OCI-LY1 (cell line): ENCODE data around the gene CD40LG.

Experiments
- H2AFZ ChIP-seq: fragments of 200-600 bp; sonication (generic), shearing (Covaris generic); 2 replicates; pipeline ENCODE4 v1.6.0; 2014; ENCODE audit warnings: antibody characterized with exemption, mild to moderate bottlenecking, low read length
- H3F3A ChIP-seq: fragments of 200-600 bp; sonication (generic), shearing (Covaris generic); 2 replicates; pipeline ENCODE4 v1.6.0; 2014; ENCODE audit warnings: mild to moderate bottlenecking, antibody characterized with exemption, low read length, moderate library complexity; ENCODE audit not compliant: insufficient read depth
- H3K27ac ChIP-seq: fragments of 200-600 bp; sonication (generic); 2 replicates; pipeline ENCODE4 v1.5.1; 2014; ENCODE audit warnings: low read length, mixed run types, mild to moderate bottlenecking, low read depth; ENCODE audit not compliant: poor library complexity, severe bottlenecking
- H3K27me3 ChIP-seq: fragments of 200-600 bp; sonication (generic); 2 replicates; pipeline ENCODE4 v1.6.0; 2014; ENCODE audit warnings: antibody characterized with exemption, mild to moderate bottlenecking, low read length, moderate library complexity; ENCODE audit not compliant: insufficient read depth
- H3K36me3 ChIP-seq: fragments of 200-600 bp; sonication (generic); 2 replicates; pipeline ENCODE4 v1.6.1; 2014; ENCODE audit warnings: mild to moderate bottlenecking, antibody characterized with exemption, low read length, moderate library complexity, mixed read lengths; ENCODE audit not compliant: insufficient read depth
- H3K4me1 ChIP-seq: fragments of 200-600 bp; sonication (generic); 2 replicates; pipeline ENCODE4 v1.5.1; 2014; ENCODE audit warnings: mild to moderate bottlenecking, low read length, moderate library complexity; ENCODE audit not compliant: insufficient read depth, severe bottlenecking
- H3K4me2 ChIP-seq: fragments of 200-600 bp; sonication (generic), shearing (Covaris generic); 2 replicates; pipeline ENCODE4 v1.6.1; 2014; ENCODE audit warnings: low read length
- H3K4me3 ChIP-seq: fragments of 200-600 bp; sonication (generic); 2 replicates; pipeline ENCODE4 v1.5.1; 2014; ENCODE audit warnings: low read length, low read depth, mild to moderate bottlenecking, mixed read lengths; ENCODE audit not compliant: poor library complexity, severe bottlenecking
- H3K79me2 ChIP-seq: fragments of 200-600 bp; shearing (Covaris generic); 2 replicates; pipeline ENCODE4 v1.6.1; 2016; ENCODE audit warnings: mixed run types, low read length, mixed read lengths; ENCODE audit not compliant: insufficient read depth
- H3K9ac ChIP-seq: fragments of 200-600 bp; sonication (generic), shearing (Covaris generic); 2 replicates; pipeline ENCODE4 v1.6.1; 2014; ENCODE audit warnings: mild to moderate bottlenecking, low read length, mixed read lengths
- H3K9me2 ChIP-seq: fragments of 200-600 bp; sonication (generic), shearing (Covaris generic); 2 replicates; pipeline ENCODE4 v1.6.1; 2014; ENCODE audit warnings: low read depth, mild to moderate bottlenecking, low read length, mixed read lengths
- H3K9me3 ChIP-seq: fragments of 200-600 bp; shearing (Covaris generic); 2 replicates; pipeline ENCODE4 v1.6.1; 2014; ENCODE audit warnings: low read length, mixed read lengths
- H4K20me1 ChIP-seq: fragments of 200-600 bp; sonication (generic), shearing (Covaris generic); 2 replicates; pipeline ENCODE4 v1.6.0; 2016; ENCODE audit warnings: mild to moderate bottlenecking, low read length; ENCODE audit not compliant: insufficient read depth
- EZH2 ChIP-seq: fragments of 200-600 bp; sonication (generic), shearing (Covaris generic); IDR thresholded peaks from 2 replicates; pipeline ENCODE4 v1.8.0; 2017; ENCODE audit warnings: borderline replicate concordance, mixed run types, mild to moderate bottlenecking, antibody characterized with exemption, low read length, moderate library complexity, mixed read lengths
- TF ChIP-seq, protein P1 (sequence below): fragments of 200-600 bp; sonication (generic), shearing (Covaris generic); IDR thresholded peaks from 2 replicates; pipeline ENCODE4 v1.5.1; 2017; ENCODE audit warnings: mild to moderate bottlenecking, antibody characterized with exemption, low read length, moderate library complexity, mixed read lengths

CD40LG gene

DNA sequence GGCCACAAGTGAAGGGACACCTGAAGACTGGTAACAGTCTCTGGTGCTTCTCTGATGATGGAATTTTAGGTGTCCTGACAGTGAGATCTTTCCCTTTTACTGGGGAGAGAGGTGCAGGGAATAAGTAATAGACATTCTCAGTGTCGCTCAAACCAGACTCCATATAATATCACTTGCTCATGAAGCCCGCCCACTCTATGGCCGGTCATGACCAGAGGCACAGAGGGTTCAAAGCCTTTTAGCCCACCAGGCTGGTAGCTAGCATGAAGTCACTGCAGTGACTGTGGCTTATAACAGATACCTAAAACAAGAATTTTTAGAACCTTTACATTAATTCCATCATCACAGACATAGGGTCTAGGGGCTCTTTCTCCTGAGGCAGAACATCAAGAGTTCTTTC lies 2.9 kb downstream of the CD40LG start:
- Histone ChIP-seq H3K27ac (no peak overlapping the region), H3K4me3 (no peak overlapping the region), H4K20me1 (no peaks in the 10 kb centered on the region), H3K4me2 (no peak overlapping the region), H3K9ac (no peak overlapping the region), H2AFZ (no peak overlapping the region), H3K27me3 (no peaks in the 10 kb centered on the region), H3K36me3 (no peaks in the 10 kb centered on the region), H3K9me2 (no peaks in the 10 kb centered on the region), H3K9me3 (no peaks in the 10 kb centered on the region), H3F3A (no peaks in the 10 kb centered on the region), H3K4me1 (no peaks in the 10 kb centered on the region), H3K79me2 (no peaks in the 10 kb centered on the region)
- no peak for TF ChIP-seq EZH2
- TF ChIP-seq, protein P1, sequence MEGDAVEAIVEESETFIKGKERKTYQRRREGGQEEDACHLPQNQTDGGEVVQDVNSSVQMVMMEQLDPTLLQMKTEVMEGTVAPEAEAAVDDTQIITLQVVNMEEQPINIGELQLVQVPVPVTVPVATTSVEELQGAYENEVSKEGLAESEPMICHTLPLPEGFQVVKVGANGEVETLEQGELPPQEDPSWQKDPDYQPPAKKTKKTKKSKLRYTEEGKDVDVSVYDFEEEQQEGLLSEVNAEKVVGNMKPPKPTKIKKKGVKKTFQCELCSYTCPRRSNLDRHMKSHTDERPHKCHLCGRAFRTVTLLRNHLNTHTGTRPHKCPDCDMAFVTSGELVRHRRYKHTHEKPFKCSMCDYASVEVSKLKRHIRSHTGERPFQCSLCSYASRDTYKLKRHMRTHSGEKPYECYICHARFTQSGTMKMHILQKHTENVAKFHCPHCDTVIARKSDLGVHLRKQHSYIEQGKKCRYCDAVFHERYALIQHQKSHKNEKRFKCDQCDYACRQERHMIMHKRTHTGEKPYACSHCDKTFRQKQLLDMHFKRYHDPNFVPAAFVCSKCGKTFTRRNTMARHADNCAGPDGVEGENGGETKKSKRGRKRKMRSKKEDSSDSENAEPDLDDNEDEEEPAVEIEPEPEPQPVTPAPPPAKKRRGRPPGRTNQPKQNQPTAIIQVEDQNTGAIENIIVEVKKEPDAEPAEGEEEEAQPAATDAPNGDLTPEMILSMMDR, result no peak

GRCh38 chrX:136652822-136653723 lies 5.1 kb downstream of the CD40LG start:
- Histone ChIP-seq H3K9me2 (no peaks in the 10 kb centered on the region), H3K79me2 (no peaks in the 10 kb centered on the region), H3K4me2 (no peak overlapping the region), H3K9ac (no peak overlapping the region), H3K4me3 (no peak overlapping the region), H4K20me1 (no peaks in the 10 kb centered on the region), H3K27me3 (no peaks in the 10 kb centered on the region), H3K27ac (no peak overlapping the region), H3K4me1 (no peaks in the 10 kb centered on the region), H2AFZ (no peak overlapping the region), H3F3A (no peaks in the 10 kb centered on the region), H3K9me3 (no peaks in the 10 kb centered on the region), H3K36me3 (no peaks in the 10 kb centered on the region)
- TF ChIP-seq, protein P1, result no peak
- TF ChIP-seq EZH2, result no peak

- H3K4me3 ChIP-seq, result no peak overlapping the region
- TF ChIP-seq EZH2, result no peak
- TF ChIP-seq, protein P1, result no peak
These were observed 8.5 kb downstream of the CD40LG start for GRCh38 chrX:136656361-136656964.

More at GRCh38 chrX:136656361-136656964, 8.5 kb downstream of the CD40LG start:
- Histone ChIP-seq H3K36me3 (no peaks in the 10 kb centered on the region), H3K9me3 (no peaks in the 10 kb centered on the region), H2AFZ (no peak overlapping the region), H3K4me2 (no peak overlapping the region), H3K9ac (no peak overlapping the region), H3K9me2 (no peaks in the 10 kb centered on the region), H3F3A (no peaks in the 10 kb centered on the region), H3K79me2 (no peaks in the 10 kb centered on the region), H3K27me3 (no peaks in the 10 kb centered on the region), H4K20me1 (no peaks in the 10 kb centered on the region), H3K4me1 (no peaks in the 10 kb centered on the region), H3K27ac (no peak overlapping the region)
